Right lung (tissue), 5 donors: ENCODE measurements around the gene LNX1. TPM values are rescaled to one million over a fixed set of nuclear protein-coding genes. Genes with fewer than 3 reads are reported as not detected.
"Not testable (repeated sequence)": the region's sequence is repeated elsewhere in the genome, so short reads cannot be mapped to it uniquely, and the experiment has no call there.

Experiments
- DNase-seq, 2 donors: peaks; one replicate each; pipeline ENCODE4 v3.0.0-alpha.2; 2013
- polyA plus RNA-seq, 5 donors: library from polyadenylated mRNA; unstranded; fragments of 120-200 nt; gene quantifications; one replicate each; pipeline versions ENCODE4 v1.2.1 to v1.2.3, GENCODE V29; 2013; ENCODE audit warnings: inconsistent platforms in 1 of 5, low replicate concordance in 1 of 5; ENCODE audit not compliant: insufficient read length in 5 of 5, insufficient read depth in 1 of 5

Gene LNX1
- polyA plus RNA-seq, 5 donors, result 3.5 to 4.2 (median 3.7) TPM

DNA sequence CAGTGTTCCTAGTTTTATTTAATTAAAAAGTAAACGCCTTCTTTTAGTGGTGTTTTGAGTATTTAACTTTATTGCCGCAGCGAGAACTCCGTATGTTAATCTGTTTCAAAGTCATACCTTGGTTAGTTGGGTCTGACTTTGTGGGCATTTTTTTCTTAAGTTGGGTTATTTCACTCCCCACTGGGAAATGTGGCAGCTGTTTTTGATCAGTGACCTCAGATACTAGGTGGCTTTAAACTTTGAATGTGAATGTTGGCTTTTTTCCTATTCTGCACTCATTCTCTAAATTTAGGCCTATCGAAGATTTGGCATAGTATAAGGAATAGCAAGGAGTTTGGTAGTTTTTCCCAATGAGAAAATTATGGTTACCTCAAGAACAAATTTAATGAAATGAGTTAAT is 127.9 kb downstream of the LNX1 start:
- DNase-seq, result no peak

DNA sequence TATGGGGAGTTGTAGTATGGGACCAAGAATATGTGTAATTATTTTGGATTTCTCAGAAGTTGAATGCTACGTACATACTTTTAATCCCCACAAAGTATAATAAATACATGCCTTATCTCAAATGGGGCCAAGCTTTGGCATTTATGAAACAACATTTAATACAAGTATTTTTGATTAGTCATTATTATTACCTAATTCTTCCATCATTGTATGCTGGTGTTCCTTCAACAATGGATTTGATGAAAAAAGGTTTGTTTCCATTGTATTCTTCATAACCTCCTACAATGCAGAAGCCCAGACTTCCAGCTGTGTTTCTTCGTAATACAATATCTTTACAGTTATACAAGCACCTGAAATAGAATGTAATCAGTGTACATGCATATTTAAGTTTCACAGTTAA is 130.0 kb downstream of the LNX1 start:
- DNase-seq, result no peak

DNA sequence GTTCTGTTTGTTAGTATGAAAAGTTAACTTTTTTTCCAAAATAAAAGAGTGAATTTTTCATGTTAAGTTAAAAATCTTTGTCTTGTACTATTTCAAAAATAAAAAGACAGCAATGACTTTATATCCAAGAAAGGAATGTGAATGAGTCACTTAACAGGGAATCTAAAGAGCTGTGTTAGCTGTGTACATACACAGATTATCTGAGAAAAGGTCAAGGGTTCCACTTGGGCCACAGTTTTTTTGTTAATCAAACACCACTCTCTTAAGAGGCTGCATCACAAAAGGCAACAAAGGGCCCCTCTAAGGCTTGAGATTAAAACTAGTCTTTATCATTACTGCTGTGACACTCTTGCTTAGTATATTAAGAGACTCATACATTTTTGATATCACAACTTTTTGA is 131.7 kb downstream of the LNX1 start:
- DNase-seq, result no peak

DNA sequence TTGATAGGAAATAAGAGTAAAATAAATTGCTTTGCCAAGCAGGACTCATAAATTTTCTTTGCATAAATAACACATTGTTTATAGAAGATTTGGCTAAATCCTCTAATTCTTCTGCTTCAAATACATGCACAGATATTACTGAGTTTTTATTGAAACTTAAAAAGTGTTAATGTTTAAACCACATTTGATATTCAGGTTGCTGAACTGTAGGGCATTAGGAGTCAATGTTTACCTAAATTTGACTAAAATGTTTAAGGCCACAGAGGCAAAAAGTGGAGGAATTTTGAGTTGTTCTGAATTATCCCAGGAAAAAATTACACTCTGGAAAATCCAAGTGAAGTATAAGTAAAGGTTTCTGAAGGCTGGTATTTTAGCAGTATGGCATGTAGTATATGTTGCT is 135.1 kb downstream of the LNX1 start:
- no peak for DNase-seq

DNA sequence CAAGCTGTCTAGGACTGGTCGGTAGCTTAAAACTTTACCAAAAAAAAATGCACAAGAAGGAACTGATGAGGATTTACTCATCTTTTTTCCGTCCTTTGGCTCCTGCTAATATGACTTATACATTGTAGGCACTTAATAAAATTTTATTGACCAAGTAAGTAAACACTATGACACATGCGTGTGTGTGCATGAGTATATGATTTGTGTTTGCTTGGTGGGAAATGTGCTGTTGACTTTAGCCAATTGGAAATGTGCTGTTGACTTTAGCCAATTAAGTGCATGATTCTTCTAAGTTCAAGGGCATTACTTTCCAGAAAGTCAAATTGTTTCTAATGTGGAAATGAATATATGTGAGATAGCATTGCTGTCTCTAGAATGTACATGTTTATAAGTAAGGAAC is 135.5 kb downstream of the LNX1 start:
- DNase-seq, result no peak

DNA sequence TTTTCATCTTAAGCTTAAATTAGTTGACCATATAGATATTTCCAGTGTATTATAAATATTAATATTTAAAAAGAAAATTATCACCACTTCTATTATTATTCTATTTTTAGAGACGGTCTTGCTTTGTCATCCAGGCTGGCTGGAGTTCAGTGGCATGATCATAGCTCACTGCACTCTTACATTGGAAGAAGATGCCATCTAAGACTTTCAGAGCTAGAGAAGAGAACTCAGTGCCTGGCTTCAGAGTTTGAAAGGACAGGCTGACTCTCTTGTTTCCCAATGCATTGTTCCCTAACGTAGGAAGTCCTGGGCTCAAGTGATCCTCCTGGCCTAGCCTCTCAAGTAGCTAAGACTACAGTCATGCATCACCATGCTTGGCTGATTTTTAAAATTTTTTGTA is 137.9 kb downstream of the LNX1 start:
- DNase-seq, result no peak

DNA sequence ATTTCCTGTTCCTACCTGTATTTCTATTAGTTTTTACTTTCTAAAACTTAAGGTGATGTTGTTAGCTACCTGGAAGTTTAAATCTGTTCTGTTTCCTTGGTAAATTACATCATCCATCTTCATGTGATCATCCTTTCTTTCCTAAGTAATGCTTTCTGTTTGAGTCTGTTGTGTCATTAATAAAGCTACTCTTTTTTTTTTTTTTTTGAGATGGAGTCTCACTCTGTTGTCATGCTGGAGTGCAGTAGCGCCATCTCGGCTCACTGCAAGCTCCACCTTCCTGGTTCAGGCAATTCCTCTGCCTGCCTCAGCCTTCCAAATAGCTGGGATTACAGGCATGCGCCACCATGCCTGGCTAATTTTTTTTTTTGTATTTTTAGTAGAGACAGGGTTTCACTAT is 140.5 kb downstream of the LNX1 start:
- no peak for DNase-seq

DNA sequence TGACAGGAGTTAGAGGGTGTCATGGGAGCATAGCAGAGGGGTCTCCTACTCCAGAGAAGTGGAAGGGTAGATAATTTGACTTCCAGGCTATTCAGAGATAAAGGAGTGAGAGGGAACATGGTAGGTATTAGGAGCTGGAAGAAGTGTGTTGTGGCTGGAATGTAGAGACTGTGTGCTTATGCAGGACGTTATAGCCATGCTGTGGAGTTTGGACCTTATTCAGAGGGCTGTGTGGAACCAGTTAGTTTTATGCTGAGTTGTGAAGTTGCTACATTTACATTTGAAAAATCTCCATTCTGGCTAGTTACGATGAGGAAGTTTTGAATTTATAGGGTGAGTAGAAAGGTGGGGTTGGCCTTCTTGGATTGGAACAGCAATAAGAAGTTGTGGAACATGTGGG is 146.3 kb downstream of the LNX1 start:
- no peak for DNase-seq

DNA sequence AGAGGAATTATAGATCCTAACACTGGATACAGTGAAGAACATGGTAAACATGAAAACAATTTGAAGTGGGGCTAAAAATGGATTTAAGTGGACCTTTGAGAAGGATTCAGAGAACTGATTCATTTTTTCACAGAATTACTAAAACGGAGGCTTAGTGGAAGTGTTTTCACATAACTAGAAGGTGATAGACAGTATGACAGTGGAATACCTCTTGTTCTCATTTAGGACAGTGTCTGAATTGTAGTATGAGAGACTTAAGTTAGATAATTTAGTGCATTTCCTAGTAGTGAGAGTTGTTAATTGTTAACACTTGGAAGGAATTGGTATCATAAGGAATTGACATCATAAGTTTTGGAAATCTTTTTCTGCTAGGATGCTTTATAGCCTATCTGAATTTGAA is 149.7 kb downstream of the LNX1 start:
- no peak for DNase-seq

DNA sequence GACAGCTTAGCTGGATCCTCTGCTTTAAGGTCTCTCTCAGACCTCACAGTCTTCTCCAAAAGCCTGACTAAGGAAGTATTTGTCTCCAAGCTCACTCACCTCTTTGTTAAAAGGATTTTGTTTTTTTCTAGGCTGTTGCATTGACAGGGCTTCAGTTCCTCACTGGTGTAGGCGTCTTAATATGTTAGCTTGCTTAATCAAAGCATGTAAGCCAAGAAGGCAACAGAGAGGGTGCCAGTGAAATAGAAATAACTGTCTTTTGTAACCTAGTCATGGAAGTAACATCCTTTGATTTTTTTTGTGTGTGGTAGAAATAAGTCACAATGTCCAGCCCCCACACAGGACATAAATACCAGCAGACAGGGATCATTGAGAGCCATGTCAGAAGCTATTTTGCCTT is 155.0 kb downstream of the LNX1 start:
- no peak for DNase-seq

DNA sequence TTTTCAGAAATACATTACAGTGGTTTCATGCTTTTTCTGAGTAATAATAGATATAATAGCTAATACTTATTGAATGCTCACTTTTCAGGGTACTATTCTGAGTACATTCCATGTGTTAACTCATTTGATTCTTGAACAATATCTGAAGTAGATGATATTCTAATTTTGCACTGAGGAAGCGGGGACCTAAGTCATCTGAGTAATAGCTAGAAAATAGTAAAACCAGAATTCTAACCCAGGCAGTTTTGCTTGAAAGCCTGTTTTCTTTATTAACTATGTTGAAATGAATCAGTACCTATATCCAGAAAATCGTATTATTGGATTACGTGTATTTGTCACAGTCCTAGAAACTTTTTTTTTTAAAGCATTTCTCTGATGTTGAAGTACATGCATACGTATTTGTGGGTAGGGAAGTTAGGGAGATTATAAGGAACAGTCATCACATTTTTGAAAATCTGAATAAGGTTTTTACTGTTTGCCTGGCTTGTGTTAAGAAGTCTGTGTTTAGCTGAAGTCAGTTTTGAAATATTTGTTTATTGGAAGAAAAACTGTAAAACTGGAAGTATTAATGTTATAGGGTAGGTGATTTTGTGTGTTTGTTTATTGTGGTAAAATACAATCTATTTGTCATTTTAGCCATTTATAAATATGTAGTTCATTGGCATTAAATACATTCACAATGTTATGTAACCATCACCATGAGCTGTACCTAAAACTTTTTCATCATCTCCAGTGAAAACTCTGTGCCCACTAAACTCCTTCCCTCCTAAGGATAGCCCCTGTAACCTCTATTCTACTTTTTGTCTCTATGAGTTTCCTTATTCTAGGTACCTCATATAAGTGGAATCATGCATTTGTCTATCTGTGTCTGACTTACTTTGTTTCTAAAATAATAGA is 158.5 kb downstream of the LNX1 start:
- no peak for DNase-seq

DNA sequence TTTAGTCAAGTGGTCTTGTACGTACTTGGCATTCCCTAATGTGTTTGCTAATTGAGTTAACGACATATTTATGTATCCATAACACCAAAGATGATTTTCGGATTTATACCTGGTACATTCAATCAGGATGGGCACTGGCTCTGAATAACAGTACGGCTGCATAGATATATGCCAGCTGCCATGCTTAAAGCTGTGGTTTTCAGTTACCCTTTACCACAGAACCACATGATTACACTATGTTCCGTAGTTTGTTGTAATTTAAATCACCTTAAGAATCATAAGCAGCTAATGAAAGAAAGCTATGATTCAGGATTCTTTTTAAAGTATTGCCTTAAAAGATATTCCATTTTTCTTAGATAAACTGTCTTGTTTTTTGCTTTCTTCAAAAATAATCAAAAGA is 160.2 kb downstream of the LNX1 start:
- no peak for DNase-seq

DNA sequence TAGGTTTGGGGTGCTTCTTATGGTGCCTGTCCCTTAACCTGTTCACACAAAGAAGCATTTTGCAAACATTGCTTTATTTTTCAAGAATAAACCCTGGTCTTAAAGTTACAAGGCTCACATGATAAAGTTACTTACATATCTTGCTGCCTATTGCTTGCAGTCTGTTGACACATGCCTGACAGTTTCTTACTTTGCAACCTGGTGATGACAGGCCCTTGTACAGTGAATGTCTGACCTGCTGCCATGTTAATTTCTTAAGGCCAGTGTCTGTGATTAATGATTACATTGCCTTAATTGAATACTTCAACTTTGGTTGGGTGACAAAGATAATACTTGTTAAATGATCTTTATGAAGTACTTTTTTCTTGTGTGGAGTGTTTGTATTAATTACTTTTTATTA is 163.9 kb downstream of the LNX1 start:
- DNase-seq, result no peak

DNA sequence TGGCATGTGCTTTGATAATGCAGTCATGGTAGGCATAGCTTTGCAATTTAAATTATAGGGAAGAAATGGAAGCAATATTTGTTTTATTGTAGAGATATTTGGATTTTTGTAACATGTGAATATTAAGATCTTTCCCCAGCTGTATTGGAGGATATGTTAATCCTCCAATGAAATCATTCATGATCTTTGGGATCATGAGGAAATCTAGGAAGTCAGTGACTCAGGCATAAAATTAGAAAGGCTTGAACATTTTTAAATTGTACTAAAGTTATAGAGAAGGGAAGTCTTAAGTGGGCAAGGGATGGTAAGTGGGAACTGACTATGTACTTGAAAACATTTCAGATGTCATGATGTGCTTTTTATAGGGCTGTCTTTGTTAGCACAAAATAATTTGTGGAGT is 167.0 kb downstream of the LNX1 start:
- no peak for DNase-seq

DNA sequence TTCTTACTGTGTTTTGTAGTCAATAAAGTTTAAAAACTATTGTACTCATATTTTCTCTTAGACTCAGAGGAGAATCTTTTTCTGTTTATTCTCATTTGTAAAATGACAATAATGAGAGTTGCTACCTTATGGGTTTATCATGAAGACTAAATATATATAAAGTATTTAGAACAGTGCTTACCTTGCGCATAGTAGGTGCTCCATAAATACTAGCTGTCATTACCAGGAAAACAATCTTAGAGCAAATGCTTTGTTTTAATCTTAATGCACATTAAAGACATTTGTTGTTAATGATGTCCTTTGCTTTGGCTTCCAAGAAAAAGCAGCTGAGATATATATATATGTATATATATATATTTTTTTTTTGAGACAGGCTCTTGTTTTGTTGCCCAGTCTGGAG is 168.9 kb downstream of the LNX1 start:
- no peak for DNase-seq

DNA sequence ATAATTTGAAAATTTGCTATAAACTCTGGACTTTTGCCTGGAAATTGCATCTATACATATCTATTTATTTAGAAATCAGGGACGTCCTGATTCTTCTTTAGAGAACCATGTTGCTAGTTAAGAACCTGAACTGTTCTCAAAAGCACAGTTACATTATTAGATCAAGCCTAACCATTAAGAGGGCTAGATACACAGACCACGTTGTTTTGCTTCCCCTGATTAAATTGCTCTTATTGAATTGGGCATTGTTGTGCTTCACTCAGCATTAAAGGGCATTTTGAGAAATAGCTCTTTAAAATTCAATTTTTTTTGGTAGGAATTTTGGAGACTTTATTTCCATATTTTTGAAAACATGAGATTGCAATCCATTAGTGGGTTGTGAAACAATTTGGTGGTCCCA is 169.5 kb downstream of the LNX1 start:
- DNase-seq, result no peak

DNA sequence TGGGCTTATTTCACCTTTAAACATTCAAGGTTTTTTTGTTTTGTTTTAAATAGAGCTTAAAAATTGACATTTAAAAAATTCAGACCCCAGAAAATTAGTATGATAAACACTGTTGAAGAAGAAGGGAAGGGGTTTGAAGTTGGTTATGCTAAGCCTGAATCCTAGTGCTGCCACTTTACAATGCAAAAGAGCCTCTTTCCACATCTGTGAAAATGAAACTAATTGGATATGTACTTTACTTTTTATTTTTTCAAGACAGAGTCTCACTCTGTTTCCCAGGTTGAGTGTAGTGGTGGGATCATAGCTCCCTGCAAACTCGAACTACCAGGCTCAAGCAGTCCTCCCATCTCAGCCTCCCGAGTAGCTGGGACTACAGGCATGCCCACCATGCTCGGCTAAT is 172.1 kb downstream of the LNX1 start:
- no peak for DNase-seq

DNA sequence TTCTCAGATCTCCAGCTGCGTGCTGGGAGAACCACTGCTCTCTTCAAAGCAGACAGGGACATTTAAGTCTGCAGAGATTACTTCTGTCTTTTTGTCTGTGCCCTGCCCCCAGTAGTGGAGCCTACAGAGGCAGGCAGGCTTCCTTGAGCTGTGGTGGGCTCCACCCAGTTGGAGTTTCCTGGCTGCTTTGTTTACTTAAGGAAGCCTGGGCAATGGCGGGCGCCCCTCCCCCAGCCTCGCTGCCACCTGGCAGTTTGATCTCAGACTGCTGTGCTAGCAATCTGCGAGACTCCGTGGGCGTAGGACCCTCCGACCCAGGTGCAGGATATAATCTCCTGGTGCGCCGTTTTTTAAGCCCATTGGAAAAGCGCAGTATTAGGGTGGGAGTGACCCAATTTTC is 181.8 kb downstream of the LNX1 start:
- not testable (repeated sequence) for DNase-seq

Other genes starting within 250 kb of the LNX1 start
- 10 to 100 TPM; 10.6 to 14.1 (median 13.5) TPM for gene SCFD2, start 225.4 kb downstream of the LNX1 start, polyA plus RNA-seq
- gene FIP1L1, start 213.8 kb downstream of the LNX1 start, polyA plus RNA-seq, result 100 to 1,000 TPM in 1 of 5 donors, 10 to 100 TPM in 4; 67.4 to 100 (median 87.8) TPM